ENCODE results near the gene TNFRSF8.

- no peak for TF ChIP-seq CTCF (IDR thresholded peaks at IDR 0.05)
- TF ChIP-seq POLR2A (IDR thresholded peaks at IDR 0.05) = no peak
Measured at GRCh38 chr1:12128120-12128519, 65.0 kb downstream of the TNFRSF8 start.

All from adrenal gland (tissue), 5 donors.